Choroid plexus epithelial cell (primary cell): ENCODE data around the gene HOXA3.

ENCODE experiments used
- DNase-seq: peaks from one replicate; pipeline ENCODE4 v3.0.0-alpha.2; 2010; ENCODE audit warnings: low read depth
- H3K4me3 ChIP-seq: 2 replicates; pipeline ENCODE4 v1.5.1; 2011; ENCODE audit warnings: low read depth, mild to moderate bottlenecking, control low read depth, low read length, moderate library complexity
- TF ChIP-seq, protein P1 (sequence below): conservative IDR thresholded peaks from 2 replicates; pipeline ENCODE4 v1.5.1; 2011; ENCODE audit warnings: low read depth, mild to moderate bottlenecking, control low read depth, inconsistent platforms, low read length, moderate library complexity

The HOXA3 gene

DNA sequence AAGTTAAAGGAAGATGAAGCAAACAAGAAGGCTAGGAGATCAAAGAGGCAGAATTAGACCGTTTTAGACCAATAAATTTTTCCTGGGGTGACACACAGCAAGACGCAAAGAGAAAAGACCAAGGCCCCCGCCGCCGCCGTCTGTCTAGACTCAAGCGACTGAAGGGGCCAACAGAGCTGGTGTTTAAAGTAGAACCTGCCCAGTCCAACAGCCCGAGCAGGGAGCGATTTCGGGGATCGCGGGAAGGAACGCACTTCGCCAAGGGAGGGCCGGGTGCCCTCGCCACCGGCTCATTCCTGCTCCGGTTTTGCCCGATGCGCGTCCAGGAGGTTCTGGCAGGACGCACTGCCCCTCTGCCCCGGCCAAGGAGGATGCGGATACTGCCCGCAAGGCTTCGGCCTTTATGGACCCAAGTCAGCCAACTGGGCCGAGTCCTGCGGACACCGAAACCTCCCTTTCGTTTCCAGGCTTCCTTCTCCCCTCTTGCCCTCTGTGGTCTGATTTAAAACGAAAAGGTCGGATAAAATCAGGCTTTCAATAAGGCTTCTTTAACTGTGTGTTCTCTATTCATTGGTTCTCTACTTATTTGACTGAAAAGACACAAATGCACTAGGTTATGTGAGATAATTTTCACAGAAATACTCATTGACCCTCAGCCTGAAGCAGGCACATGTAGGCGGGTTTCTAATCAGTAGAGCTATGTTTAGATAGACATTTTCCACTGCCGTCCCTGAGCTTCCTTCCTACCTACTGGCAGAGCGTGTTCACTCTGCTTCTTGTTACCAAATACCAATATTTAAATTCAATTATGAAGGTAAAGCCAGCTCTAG lies 6.3 kb upstream of the HOXA3 start:
- H3K4me3 ChIP-seq, result no peak overlapping the region
- TF ChIP-seq, protein P1, sequence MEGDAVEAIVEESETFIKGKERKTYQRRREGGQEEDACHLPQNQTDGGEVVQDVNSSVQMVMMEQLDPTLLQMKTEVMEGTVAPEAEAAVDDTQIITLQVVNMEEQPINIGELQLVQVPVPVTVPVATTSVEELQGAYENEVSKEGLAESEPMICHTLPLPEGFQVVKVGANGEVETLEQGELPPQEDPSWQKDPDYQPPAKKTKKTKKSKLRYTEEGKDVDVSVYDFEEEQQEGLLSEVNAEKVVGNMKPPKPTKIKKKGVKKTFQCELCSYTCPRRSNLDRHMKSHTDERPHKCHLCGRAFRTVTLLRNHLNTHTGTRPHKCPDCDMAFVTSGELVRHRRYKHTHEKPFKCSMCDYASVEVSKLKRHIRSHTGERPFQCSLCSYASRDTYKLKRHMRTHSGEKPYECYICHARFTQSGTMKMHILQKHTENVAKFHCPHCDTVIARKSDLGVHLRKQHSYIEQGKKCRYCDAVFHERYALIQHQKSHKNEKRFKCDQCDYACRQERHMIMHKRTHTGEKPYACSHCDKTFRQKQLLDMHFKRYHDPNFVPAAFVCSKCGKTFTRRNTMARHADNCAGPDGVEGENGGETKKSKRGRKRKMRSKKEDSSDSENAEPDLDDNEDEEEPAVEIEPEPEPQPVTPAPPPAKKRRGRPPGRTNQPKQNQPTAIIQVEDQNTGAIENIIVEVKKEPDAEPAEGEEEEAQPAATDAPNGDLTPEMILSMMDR, result no peak
- no peak for DNase-seq

DNA sequence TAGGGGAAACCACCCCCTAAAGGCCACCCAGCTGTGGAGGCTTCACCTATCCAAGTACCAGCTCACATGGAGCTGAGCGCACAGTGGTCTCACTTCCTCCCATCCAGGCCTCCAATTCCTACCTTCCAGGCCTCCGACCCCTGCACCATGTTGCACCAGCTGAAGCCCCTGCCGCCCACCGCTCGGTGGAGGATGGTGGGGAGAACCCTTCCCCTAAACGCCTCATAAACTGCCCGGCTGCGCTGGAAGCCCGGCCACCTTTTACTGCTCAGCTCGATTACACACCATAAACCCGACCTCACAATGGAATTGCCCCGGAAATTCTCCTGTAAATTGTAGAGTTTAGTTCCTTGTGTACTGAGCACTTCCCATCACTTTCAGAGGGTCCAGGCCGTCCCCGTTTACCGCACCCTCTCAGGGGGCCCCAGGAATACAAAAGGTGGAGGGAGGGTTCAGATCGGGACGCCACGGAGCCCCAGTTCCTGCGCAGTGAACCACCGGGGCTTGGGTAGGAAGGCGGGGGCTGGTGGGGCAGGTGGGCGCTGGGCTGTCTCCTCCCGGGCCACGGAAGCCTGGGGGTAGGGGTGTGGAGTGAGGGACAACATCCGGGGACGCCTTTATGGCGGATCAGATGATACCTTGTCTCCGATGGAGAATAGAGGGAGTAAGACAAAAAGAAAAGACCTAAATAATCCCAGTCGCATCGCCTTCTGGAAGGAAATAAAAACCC lies 5.5 kb upstream of the HOXA3 start:
- TF ChIP-seq, protein P1, result no peak
- H3K4me3 ChIP-seq, result no peak overlapping the region
- DNase-seq, result no peak

DNA sequence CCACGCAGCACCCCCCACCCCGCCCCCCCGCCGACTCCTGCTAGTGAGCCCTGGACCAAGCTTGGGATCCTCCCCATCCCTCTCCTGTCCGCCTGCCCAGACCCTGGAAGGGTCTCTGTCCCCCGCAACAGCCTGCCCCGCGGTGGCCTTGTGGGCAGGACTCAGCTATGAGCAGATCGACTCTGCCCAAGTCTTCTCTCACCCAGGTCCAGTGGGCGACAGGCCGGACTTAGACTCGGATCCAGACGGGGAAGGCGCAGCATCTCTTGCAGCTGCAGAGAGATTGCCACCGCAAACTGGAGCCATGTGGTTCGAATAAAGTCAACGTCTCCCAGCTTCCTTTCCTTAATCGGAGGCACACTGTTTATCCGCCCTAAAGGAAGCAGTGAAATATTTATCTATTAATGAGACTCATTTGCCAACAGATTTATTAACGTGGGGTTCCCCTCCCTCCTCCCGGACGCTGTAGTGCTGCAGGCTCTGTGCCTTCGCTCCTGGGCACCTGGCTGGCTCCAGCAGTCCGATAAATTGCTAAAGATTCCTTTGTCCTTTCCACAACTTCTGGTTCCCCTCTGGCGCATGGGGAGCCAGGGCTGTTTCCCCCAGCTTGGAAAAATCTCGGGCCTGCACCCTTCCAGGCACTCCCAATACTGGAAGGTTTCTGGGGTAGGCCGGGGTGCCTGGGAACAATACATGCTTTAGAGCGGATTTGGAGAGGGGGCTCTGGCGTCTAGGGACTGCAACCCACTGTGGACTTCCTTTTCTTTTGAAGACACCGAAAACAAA lies 4.7 kb upstream of the HOXA3 start:
- TF ChIP-seq, protein P1, result no peak
- DNase-seq, result no peak
- no peak overlapping the region for H3K4me3 ChIP-seq

DNA sequence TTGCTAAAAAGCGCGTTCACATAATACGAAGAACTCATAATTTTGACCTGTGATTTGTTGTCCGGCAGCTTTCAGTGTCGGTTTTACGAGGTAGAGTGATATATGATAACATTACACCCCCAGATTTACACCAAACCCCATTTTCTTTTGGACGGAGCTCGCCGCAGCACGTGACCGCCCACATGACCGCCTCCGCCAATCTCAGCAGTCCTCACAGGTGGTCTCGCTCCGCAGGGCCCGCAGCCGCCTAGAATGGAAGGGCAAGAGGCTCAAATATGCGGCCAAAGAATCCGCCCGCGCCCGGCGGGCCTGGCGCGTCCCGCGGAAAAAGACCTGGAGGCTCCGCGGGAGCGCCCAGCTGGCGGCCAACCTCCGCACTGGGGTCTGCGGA lies 4.1 kb upstream of the HOXA3 start, which contains the start of gene HOXA7:
Gene HOXA7 (minus strand): TSS at position 168 of the 391 bp plus-strand sequence. CDS start 130 bp downstream, at position 38.
- no peak for DNase-seq
- no peak within 1 kb of the TSS for H3K4me3 ChIP-seq
- TF ChIP-seq, protein P1, result no peak

DNA sequence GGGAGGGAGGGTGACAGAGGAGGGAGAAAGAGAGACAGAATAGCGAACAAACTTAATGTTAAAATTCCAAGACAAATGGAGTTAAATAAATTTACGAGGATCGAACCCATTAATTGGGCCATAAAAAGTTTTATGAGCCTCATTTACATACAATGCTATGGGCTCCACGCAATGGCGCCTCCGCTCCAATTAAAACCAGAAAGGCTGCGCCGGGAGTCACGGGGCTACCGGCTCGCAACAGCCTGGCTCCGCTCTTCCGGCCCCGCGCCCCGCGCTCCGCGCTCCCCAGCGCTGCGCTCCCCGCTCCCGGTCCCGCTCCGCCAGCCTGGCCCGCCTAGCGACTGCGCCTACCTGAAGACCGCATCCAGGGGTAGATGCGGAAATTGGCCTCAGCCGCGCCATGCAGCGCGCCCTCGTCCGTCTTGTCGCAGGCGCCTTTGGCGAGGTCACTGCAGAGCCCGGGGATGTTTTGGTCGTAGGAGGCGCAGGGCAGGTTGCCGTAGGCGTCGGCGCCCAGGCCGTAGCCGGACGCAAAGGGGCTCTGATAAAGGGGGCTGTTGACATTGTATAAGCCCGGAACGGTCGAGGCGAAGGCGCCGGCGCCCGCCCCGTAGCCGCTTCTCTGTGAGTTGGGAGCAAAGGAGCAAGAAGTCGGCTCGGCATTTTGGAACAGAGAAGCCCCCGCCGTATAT lies 3.6 kb upstream of the HOXA3 start:
- DNase-seq, result no peak
- H3K4me3 ChIP-seq, result no peak overlapping the region
- TF ChIP-seq, protein P1, result no peak

DNA sequence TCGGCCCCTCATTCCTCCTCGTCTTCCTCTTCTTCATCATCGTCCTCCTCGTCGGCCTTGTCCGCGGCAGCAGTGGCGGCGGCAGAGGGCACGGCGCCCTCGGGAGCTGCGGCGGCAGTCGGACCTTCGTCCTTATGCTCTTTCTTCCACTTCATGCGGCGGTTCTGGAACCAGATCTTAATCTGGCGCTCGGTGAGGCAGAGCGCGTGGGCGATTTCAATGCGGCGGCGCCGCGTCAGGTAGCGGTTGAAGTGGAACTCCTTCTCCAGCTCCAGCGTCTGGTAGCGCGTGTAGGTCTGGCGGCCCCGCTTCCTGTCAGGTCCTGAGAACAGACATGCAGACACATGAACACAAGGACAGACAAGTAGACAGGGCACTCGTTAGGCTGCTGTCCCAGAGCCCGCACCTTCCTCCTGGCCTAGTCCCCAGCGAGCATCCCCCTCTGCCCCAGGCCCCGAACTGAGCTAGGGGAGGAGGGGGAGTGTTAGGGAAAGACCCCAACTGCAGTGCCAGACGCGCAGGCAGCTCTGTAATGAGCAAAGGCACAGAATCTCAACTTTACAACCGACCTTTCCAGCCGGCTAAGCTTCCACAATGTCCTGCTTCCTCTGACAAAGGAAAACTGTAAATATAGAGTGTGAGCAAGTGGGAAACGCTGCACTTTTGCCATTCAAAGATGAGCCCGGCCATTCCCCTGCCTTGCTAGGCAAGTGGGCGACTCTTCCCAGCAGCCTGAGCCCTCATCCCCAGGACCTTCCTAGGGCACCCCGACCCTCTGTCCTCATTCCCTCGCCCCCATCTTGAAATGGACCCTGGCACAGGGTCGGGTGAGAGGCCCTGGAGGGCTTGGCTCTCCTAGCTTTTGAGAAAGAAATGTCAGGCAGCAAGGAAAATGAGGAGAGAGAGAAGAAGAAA lies 2.8 kb upstream of the HOXA3 start:
- TF ChIP-seq, protein P1, result no peak
- no peak overlapping the region for H3K4me3 ChIP-seq
- no peak for DNase-seq
